ENCODE measurements around the gene SLC35G3.

GRCh38 chr17:35192708-35193107 is 1.5 kb downstream of the SLC35G3 start:
- TF ChIP-seq, protein P1, sequence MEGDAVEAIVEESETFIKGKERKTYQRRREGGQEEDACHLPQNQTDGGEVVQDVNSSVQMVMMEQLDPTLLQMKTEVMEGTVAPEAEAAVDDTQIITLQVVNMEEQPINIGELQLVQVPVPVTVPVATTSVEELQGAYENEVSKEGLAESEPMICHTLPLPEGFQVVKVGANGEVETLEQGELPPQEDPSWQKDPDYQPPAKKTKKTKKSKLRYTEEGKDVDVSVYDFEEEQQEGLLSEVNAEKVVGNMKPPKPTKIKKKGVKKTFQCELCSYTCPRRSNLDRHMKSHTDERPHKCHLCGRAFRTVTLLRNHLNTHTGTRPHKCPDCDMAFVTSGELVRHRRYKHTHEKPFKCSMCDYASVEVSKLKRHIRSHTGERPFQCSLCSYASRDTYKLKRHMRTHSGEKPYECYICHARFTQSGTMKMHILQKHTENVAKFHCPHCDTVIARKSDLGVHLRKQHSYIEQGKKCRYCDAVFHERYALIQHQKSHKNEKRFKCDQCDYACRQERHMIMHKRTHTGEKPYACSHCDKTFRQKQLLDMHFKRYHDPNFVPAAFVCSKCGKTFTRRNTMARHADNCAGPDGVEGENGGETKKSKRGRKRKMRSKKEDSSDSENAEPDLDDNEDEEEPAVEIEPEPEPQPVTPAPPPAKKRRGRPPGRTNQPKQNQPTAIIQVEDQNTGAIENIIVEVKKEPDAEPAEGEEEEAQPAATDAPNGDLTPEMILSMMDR (IDR thresholded peaks at IDR 0.05) = no peak
- TF ChIP-seq POLR2A (IDR thresholded peaks at IDR 0.05) = no peak

Measured in lower leg skin (tissue), 3 donors.